ENCODE data around the gene AK8. TPM values are rescaled to one million over a fixed set of nuclear protein-coding genes. Genes with fewer than 3 reads are reported as not detected.

AK8 gene
- total RNA-seq, 3 donors from 2014 or later (not counting 1 experiment from before 2014, with no cell fraction given): 0.14 to 0.21 (median 0.18) TPM

DNA sequence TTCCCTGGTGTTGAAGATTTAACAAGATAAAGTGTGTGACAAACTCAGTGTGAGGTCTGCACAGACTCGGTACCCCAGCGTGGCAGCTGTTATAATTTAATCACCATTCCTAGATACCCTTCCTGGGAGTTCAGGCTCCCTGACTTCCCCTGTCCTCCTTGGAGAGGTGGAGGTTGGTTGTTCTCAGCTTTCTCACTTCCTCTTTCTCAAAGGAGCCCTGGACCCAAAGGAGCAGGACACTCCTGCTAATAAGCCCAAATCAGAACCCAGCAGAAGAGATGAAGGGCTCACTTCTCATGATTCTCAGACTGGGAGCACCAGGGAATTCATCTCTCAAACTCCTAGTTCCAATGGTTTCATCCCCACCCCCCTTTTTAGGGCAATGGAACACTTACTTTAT lies 149.6 kb downstream of the AK8 start:
- Mint-ChIP-seq H3K4me1 (no peaks in the 10 kb centered on the region), H3K9me3 (no peaks in the 10 kb centered on the region), H3K4me3 (no peak overlapping the region), H3K36me3 (no peaks in the 10 kb centered on the region), H3K27ac (no peak overlapping the region), H3K27me3 (ENCODE audit: low read depth in 2 of 2) (peaks cover 8 to 25% of the 10 kb centered on the region in 2 donors)
- no peak overlapping the region for H3K27ac ChIP-seq (ENCODE audit: low read length)
- H3K4me3 ChIP-seq (ENCODE audit: low read length): no peak overlapping the region
- H3K36me3 ChIP-seq (ENCODE audit: control insufficient read depth, insufficient read depth, low read length): no peaks in the 10 kb centered on the region
- no peak for ATAC-seq
- TF ChIP-seq, protein P1, sequence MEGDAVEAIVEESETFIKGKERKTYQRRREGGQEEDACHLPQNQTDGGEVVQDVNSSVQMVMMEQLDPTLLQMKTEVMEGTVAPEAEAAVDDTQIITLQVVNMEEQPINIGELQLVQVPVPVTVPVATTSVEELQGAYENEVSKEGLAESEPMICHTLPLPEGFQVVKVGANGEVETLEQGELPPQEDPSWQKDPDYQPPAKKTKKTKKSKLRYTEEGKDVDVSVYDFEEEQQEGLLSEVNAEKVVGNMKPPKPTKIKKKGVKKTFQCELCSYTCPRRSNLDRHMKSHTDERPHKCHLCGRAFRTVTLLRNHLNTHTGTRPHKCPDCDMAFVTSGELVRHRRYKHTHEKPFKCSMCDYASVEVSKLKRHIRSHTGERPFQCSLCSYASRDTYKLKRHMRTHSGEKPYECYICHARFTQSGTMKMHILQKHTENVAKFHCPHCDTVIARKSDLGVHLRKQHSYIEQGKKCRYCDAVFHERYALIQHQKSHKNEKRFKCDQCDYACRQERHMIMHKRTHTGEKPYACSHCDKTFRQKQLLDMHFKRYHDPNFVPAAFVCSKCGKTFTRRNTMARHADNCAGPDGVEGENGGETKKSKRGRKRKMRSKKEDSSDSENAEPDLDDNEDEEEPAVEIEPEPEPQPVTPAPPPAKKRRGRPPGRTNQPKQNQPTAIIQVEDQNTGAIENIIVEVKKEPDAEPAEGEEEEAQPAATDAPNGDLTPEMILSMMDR (IDR thresholded peaks at IDR 0.05): no peak
- 40% methylated on average over 1 of the region's 2 CpGs for WGBS (ENCODE audit: insufficient coverage)
- H3K4me1 ChIP-seq (ENCODE audit: control insufficient read depth, insufficient read depth, low read length): no peaks in the 10 kb centered on the region
- intact Hi-C loops (cut with micrococcal nuclease): no loop called here
- H3K9me3 ChIP-seq (ENCODE audit: control insufficient read depth, insufficient read depth, low read length): no peaks in the 10 kb centered on the region
- H3K27me3 ChIP-seq (ENCODE audit: control insufficient read depth, insufficient read depth, low read length): no peaks in the 10 kb centered on the region
- no peak for DNase-seq

DNA sequence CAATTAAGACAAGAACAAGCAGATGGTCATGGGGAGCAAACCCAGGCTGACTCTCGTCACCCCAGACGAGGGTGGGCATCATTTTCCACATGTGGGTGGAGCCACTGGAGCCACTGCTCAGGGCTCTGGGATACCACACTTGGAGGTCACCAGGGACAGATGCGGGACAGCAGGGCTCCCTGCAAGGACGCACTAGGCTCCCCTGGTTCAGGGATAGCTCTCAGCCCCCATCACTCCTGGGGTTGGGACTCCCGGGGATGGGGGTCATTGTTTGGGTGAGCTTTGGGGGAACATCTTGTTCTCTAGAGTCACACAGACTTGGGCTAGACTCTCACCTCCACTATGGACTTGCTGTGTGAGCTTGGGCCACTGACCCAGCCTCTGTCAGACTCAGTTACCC lies 150.0 kb downstream of the AK8 start:
- DNase-seq (no peak), ATAC-seq (no peak)
- no peak overlapping the region for H3K4me3 Mint-ChIP-seq
- no peak overlapping the region for H3K27ac Mint-ChIP-seq
- H3K36me3 Mint-ChIP-seq: no peaks in the 10 kb centered on the region
- Histone ChIP-seq H3K9me3 (ENCODE audit: control insufficient read depth, insufficient read depth, low read length) (no peaks in the 10 kb centered on the region), H3K27ac (ENCODE audit: low read length) (no peak overlapping the region), H3K27me3 (ENCODE audit: control insufficient read depth, insufficient read depth, low read length) (no peaks in the 10 kb centered on the region), H3K4me3 (ENCODE audit: low read length) (no peak overlapping the region), H3K4me1 (ENCODE audit: control insufficient read depth, insufficient read depth, low read length) (no peaks in the 10 kb centered on the region), H3K36me3 (ENCODE audit: control insufficient read depth, insufficient read depth, low read length) (no peaks in the 10 kb centered on the region)
- WGBS (ENCODE audit: insufficient coverage): 86% methylated on average over 5 of the region's 5 CpGs
- peaks cover 9 to 25% of the 10 kb centered on the region in 2 donors for H3K27me3 Mint-ChIP-seq (ENCODE audit: low read depth in 2 of 2)
- TF ChIP-seq, protein P1 (IDR thresholded peaks at IDR 0.05): no peak
- H3K9me3 Mint-ChIP-seq: no peaks in the 10 kb centered on the region
- intact Hi-C loops (cut with micrococcal nuclease): no loop called here
- H3K4me1 Mint-ChIP-seq: no peaks in the 10 kb centered on the region

DNA sequence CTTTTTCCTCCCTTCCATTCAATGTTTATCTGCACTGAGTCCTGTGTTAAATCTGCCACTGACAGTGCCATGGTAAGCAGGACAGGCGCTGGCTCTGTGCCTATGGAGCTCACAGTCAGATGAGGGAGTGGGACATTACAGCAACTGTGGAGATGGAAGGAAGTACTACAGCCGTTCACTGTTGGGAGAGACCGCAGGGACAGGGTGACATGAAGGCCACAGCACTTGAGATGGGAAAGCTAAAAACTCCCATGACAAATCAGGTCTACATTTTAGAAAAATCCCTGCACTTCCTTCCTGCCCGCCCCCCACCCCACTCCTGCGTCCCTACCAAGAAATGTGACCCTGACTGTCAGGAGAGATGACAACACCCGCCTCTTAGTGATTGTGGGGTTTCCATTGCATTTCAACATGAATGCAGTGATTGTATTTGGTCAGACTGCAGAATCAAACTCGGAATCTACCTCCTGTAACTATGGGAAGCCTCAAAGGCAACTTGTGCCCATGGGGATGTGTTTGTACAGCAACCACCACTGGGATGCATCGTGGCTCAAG lies 151.4 kb downstream of the AK8 start:
- H3K4me3 ChIP-seq (ENCODE audit: low read length): no peak overlapping the region
- Mint-ChIP-seq H3K27ac (no peak overlapping the region), H3K4me3 (no peak overlapping the region), H3K36me3 (no peaks in the 10 kb centered on the region), H3K4me1 (no peaks in the 10 kb centered on the region), H3K27me3 (ENCODE audit: low read depth in 2 of 2) (peaks cover 11 to 25% of the 10 kb centered on the region in 2 donors), H3K9me3 (no peaks in the 10 kb centered on the region)
- no peaks in the 10 kb centered on the region for H3K4me1 ChIP-seq (ENCODE audit: control insufficient read depth, insufficient read depth, low read length)
- no peaks in the 10 kb centered on the region for H3K36me3 ChIP-seq (ENCODE audit: control insufficient read depth, insufficient read depth, low read length)
- no peak for DNase-seq
- TF ChIP-seq, protein P1 (IDR thresholded peaks at IDR 0.05): no peak
- no peak overlapping the region for H3K27ac ChIP-seq (ENCODE audit: low read length)
- H3K9me3 ChIP-seq (ENCODE audit: control insufficient read depth, insufficient read depth, low read length): no peaks in the 10 kb centered on the region
- no peak for ATAC-seq
- intact Hi-C loops (cut with micrococcal nuclease): no loop called here
- WGBS (ENCODE audit: insufficient coverage): 75% methylated on average over 6 of the region's 8 CpGs
- no peaks in the 10 kb centered on the region for H3K27me3 ChIP-seq (ENCODE audit: control insufficient read depth, insufficient read depth, low read length)

DNA sequence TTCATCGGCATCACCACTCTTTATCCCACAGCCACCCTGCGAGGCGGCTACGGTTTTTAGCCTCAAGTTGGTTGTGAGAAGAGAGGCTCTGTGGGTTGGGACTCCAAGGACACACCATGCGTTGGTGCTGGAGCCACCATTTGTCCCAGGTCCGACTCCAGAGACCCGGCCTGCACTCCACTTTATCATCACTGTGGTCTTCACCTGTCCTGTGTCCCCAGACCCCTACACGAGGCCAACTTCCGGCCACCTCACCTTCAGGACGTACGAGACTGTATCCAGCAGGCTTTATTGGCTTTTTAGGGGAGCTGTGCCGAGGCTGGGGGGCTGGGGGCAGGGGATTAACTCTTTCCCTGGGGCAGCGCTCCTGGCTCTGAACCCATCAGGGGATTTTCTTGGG lies 152.8 kb downstream of the AK8 start:
- intact Hi-C loops (cut with micrococcal nuclease): no loop called here
- H3K9me3 ChIP-seq (ENCODE audit: control insufficient read depth, insufficient read depth, low read length): no peaks in the 10 kb centered on the region
- no peaks in the 10 kb centered on the region for H3K9me3 Mint-ChIP-seq
- WGBS (ENCODE audit: insufficient coverage): 90% methylated on average over 11 of the region's 13 CpGs
- H3K27ac ChIP-seq (ENCODE audit: low read length): no peak overlapping the region
- no peaks in the 10 kb centered on the region for H3K36me3 ChIP-seq (ENCODE audit: control insufficient read depth, insufficient read depth, low read length)
- no peaks in the 10 kb centered on the region for H3K4me1 Mint-ChIP-seq
- no peaks in the 10 kb centered on the region for H3K4me1 ChIP-seq (ENCODE audit: control insufficient read depth, insufficient read depth, low read length)
- no peaks in the 10 kb centered on the region for H3K36me3 Mint-ChIP-seq
- ATAC-seq: no peak
- DNase-seq: no peak
- no peak overlapping the region for H3K4me3 ChIP-seq (ENCODE audit: low read length)
- H3K27me3 Mint-ChIP-seq (ENCODE audit: low read depth in 2 of 2): peaks cover 9 to 15% of the 10 kb centered on the region in 2 donors
- TF ChIP-seq, protein P1 (IDR thresholded peaks at IDR 0.05): no peak
- H3K27ac Mint-ChIP-seq: no peak overlapping the region
- no peak overlapping the region for H3K4me3 Mint-ChIP-seq
- H3K27me3 ChIP-seq (ENCODE audit: control insufficient read depth, insufficient read depth, low read length): no peaks in the 10 kb centered on the region

All from natural killer cell (primary cell).